ENCODE results near the gene ELOA.

Gene ELOA

DNA sequence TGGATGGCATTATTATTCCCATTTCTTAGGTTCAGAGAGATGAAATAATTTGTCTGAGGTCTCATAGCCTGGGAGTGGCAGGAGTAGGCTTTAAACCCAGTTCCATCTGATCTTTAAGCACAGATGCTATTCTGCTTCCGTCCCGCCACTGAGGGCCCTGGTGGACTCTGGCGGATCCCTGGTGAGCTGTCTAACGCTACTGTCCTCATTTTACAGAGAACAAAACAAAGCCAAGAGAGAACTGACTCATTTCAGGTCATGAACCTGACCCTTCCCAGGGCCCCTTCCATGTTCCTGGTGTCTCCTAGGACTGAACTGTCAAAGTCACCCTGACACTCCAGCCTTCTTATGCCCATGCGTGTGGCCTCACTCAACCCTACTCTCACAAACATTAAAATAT is 60.4 kb downstream of the ELOA start:
- Histone ChIP-seq H3K27me3 (ENCODE audit: low read depth) (no peaks in the 10 kb centered on the region), H3K4me3 (no peak overlapping the region)
- in situ Hi-C loops (cut with MboI; ENCODE audit: low sequenced_read_pairs) = no loop called here

DNA sequence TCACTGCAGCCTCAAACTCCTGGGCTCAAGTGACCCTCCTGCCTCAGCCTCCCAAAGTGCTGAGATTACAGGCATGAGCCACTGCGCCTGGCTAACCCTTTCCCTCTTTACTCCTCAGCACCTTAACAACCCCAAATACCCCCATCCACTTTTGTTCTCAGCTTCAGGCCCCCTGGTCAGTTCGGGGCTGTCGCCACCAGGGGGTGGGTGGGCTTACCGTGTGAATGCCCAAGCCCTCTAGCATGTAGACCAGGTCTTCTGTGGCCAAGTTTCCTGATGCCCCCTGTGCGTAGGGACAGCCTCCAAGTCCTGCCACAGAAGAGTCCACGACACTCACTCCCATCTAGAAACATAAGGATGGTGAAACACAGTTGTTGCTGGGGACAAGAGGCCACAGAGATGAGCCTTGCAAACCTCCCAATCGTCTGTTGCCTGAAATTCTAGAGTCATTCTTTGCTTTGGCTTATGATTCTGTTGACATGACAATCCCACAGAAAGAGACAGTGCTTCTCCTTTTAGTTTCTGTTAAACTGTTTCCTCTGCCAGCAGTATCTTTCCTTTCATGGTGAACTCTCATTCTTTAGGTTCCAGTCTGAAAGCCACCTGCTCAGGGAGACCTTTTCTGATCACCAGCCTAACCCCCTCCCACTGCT is 61.0 kb downstream of the ELOA start:
- peaks cover 6% of the 10 kb centered on the region; the same call in 1 of the 2 replicates for H3K4me1 ChIP-seq
- no peaks in the 10 kb centered on the region for H3K27me3 ChIP-seq (ENCODE audit: low read depth)
- no peak overlapping the region for H3K4me3 ChIP-seq
- in situ Hi-C loops (cut with MboI; ENCODE audit: low sequenced_read_pairs) = no loop called here
- no peaks in the 10 kb centered on the region for H3K9me3 ChIP-seq
- no peak for DNase-seq (ENCODE audit: low spot score in 2 of 2)
- H3K36me3 ChIP-seq (replicated peaks) = no peaks in the 10 kb centered on the region

More for the DNA sequence above, 60.4 kb downstream of the ELOA start:
- Histone ChIP-seq H3K4me1 (peaks cover 8% of the 10 kb centered on the region; the same call in 1 of the 2 replicates), H3K9me3 (no peaks in the 10 kb centered on the region), H3K36me3 (replicated peaks) (no peaks in the 10 kb centered on the region; the same call in 1 of the 2 replicates)
- DNase-seq (ENCODE audit: low spot score in 2 of 2) = no peak

DNA sequence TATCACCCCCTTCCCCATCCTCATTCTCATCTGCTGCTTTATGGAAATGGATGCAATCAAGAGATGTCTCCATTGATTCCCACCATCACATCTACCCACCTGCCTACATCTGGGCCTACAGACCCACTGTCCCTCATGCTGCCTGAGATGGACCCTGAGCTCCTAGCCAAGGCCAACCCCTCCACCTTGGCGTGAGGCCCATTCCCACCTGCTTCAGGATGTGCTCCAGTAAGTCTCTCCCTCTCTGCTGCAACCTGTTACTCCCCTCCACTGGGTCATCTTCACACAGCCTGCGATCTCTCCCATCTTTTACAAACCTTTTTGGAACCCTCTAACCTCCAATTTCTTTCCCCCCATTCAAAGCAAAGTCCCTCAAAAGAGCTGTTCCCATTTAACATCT is 61.8 kb downstream of the ELOA start:
- Histone ChIP-seq H3K27me3 (ENCODE audit: low read depth) (no peaks in the 10 kb centered on the region), H3K4me3 (no peak overlapping the region), H3K36me3 (replicated peaks) (no peaks in the 10 kb centered on the region), H3K4me1 (peaks cover 2% of the 10 kb centered on the region; the same call in 1 of the 2 replicates), H3K9me3 (no peaks in the 10 kb centered on the region)
- no peak for DNase-seq (ENCODE audit: low spot score in 2 of 2)
- in situ Hi-C loops (cut with MboI; ENCODE audit: low sequenced_read_pairs) = no loop called here

DNA sequence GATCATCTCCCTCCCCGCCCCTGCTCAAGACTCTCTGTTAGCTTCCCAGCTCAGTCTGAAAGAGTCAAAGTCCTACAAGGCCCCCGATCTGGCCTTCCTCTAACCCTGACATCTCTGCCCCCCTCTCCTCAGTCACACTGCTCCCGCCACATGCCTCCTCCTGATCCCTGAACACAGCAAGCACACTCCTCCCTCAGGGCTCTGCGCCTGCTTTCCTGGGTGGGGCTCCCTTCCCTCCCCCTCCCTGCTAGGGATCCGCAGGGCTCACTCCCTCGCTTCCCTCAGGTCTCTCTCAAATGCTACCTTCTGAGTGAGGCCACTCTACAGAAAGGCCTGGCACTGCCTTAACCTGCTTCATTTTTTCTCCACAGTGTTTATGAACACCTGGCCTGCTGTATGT is 63.0 kb downstream of the ELOA start:
- H3K9me3 ChIP-seq = no peaks in the 10 kb centered on the region
- no peak for DNase-seq (ENCODE audit: low spot score in 2 of 2)
- H3K27me3 ChIP-seq (ENCODE audit: low read depth) = no peaks in the 10 kb centered on the region
- in situ Hi-C loops (cut with MboI; ENCODE audit: low sequenced_read_pairs) = no loop called here
- peaks cover 2% of the 10 kb centered on the region; the same call in 1 of the 2 replicates for H3K4me1 ChIP-seq
- no peak overlapping the region for H3K4me3 ChIP-seq
- H3K36me3 ChIP-seq (replicated peaks) = no peaks in the 10 kb centered on the region

DNA sequence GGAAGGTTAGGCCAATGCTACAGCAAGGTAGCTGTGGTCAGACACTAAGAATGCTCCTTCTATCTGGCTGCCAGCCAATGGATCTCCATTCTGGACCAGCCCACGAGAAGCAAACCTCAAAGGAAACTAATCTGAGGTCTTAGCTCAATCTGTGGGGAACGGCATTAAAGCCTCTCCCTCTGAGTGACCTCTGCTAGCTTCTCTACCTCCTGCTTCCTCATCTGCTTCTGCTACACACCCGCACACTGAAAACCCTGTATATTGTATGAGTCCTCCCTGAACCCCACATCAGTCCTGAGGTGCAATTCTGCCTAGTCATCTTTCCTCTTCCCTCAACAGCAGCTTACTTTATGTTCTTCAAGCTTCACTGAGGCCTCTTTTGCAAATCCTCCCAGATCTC is 64.2 kb downstream of the ELOA start:
- Histone ChIP-seq H3K27me3 (ENCODE audit: low read depth) (no peaks in the 10 kb centered on the region), H3K36me3 (replicated peaks) (no peaks in the 10 kb centered on the region; the same call in 1 of the 2 replicates), H3K9me3 (no peaks in the 10 kb centered on the region), H3K4me3 (no peak overlapping the region), H3K4me1 (no peaks in the 10 kb centered on the region)
- in situ Hi-C loops (cut with MboI; ENCODE audit: low sequenced_read_pairs) = no loop called here
- no peak for DNase-seq (ENCODE audit: low spot score in 2 of 2)

DNA sequence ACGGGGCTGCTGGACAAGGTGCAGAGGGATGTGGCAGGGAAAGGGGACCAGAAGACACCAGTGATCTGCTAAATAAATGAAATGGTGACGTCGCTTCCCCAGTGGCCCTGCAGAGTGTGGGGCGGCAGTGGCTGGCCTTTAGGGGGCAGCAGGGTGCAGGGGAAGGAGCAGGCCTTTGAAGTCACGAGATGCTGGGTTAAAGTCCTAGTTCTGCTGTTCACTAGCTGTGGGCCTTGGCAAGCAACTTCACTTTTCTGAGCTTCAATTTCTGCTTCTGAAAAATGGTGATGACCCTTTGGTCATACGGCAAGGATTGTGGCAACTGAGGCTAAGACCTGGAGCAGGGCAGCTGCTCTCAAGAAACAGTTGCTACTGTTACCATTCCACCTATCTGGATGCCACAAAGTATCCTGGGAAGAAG is 66.5 kb downstream of the ELOA start:
- H3K27me3 ChIP-seq (ENCODE audit: low read depth) = no peaks in the 10 kb centered on the region
- H3K4me1 ChIP-seq = no peaks in the 10 kb centered on the region
- peak; percentile 69 to 88 for DNase-seq (ENCODE audit: low spot score in 2 of 2)
- H3K9me3 ChIP-seq = no peaks in the 10 kb centered on the region
- no peak overlapping the region for H3K4me3 ChIP-seq
- in situ Hi-C loops (cut with MboI; ENCODE audit: low sequenced_read_pairs) = no loop called here
- peaks cover 11% of the 10 kb centered on the region for H3K36me3 ChIP-seq (replicated peaks)

DNA sequence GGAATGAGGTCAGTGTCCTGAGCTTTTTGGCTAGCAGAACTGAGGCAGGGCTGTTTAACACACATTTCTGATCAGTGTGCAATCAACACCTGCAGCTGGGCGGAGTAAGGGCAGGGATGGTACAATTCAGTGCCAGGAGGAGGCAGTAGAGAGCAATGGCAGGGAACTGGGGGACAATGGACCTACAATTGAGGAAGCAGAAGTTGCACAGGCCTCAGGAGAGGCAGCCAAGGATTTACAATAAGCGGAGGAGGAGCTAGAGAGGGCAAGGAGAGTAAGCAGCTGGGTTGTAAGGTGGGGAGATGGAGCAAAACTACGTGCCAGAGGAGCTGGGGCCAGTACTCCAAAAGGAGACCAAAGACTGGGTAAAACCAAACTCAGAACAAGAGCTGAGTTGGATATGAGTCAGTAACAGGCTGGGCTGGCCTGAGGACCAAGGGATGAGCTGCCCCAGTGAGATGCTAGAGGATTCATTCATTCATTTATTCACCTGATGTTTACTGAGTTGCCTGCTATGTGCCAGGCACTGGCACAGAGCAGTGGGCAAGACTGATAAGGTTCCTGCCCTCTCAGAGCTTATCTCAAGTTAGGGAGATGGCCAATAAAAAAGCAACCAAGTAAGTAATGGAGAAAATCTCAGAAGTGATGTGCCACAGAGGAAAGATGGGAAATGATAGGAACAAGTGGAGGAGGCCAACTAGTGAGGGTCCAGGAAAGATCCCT is 67.7 kb downstream of the ELOA start:
- DNase-seq (ENCODE audit: low spot score in 2 of 2) = peak; percentile 52 to 73
- in situ Hi-C loops (cut with MboI; ENCODE audit: low sequenced_read_pairs) = no loop called here
- no peaks in the 10 kb centered on the region for H3K27me3 ChIP-seq (ENCODE audit: low read depth)
- H3K4me3 ChIP-seq = no peak overlapping the region
- peaks cover 12% of the 10 kb centered on the region for H3K36me3 ChIP-seq (replicated peaks)
- H3K9me3 ChIP-seq = no peaks in the 10 kb centered on the region
- no peaks in the 10 kb centered on the region for H3K4me1 ChIP-seq

Data from HAP-1 (cell line).